Measurements from ENCODE around the gene STX2. TPM values are rescaled to one million over a fixed set of nuclear protein-coding genes. Genes with fewer than 3 reads are reported as not detected.
A peak's percentile ranks its signal among the peaks of the same experiment; 100 is the strongest.
"Not testable (repeated sequence)": the region's sequence is repeated elsewhere in the genome, so short reads cannot be mapped to it uniquely, and the experiment has no call there.

The STX2 gene
- total RNA-seq, 1 experiment from 2014 or later = 19.0 TPM

- intact Hi-C loops (cut with micrococcal nuclease) = loop anchor here (1.0 to 10.0 kb wide), 2 partner anchors 58 to 333 kb away; no protein-coding TSS in a partner anchor
- H3K27me3 Mint-ChIP-seq (ENCODE audit: insufficient read depth, unreplicated experiment) = no peaks in the 10 kb centered on the region
- no peaks in the 10 kb centered on the region for H3K4me1 Mint-ChIP-seq (ENCODE audit: insufficient read depth, unreplicated experiment)
- H3K4me3 Mint-ChIP-seq (ENCODE audit: unreplicated experiment) = no peak overlapping the region
- ChIA-PET POLR2A (no interaction called here), CTCF (interaction anchor here (0.6 to 2.9 kb wide), 11 partner anchors 9 to 1358 kb away, joined by 3 to 9 read pairs (median 3); no protein-coding TSS in a partner anchor)
- peak; percentile 45 for DNase-seq (ENCODE audit: unreplicated experiment)
- H3K9me3 Mint-ChIP-seq (ENCODE audit: unreplicated experiment) = no peaks in the 10 kb centered on the region
- no peaks in the 10 kb centered on the region for H3K36me3 Mint-ChIP-seq (ENCODE audit: insufficient read depth, unreplicated experiment)
- peak; percentile 85 for TF ChIP-seq CTCF (IDR thresholded peaks at IDR 0.05; ENCODE audit: unreplicated experiment)
- BruUV-seq (replicated peaks) = no TSS peak
- H3K27ac Mint-ChIP-seq (ENCODE audit: low read depth, unreplicated experiment) = no peak overlapping the region
Measured at GRCh38 chr12:130761537-130762318, 77.3 kb downstream of the STX2 start.

GRCh38 chr12:130754234-130754901 lies 84.7 kb downstream of the STX2 start:
- Mint-ChIP-seq H3K9me3 (ENCODE audit: unreplicated experiment) (peaks cover 10% of the 10 kb centered on the region), H3K4me1 (ENCODE audit: insufficient read depth, unreplicated experiment) (peaks cover 5% of the 10 kb centered on the region), H3K27me3 (ENCODE audit: insufficient read depth, unreplicated experiment) (no peaks in the 10 kb centered on the region), H3K36me3 (ENCODE audit: insufficient read depth, unreplicated experiment) (no peaks in the 10 kb centered on the region), H3K4me3 (ENCODE audit: unreplicated experiment) (no peak overlapping the region), H3K27ac (ENCODE audit: low read depth, unreplicated experiment) (no peak overlapping the region)
- POLR2A ChIA-PET = no interaction called here
- TF ChIP-seq CTCF (IDR thresholded peaks at IDR 0.05; ENCODE audit: unreplicated experiment) = no peak
- intact Hi-C loops (cut with micrococcal nuclease) = no loop called here
- CTCF ChIA-PET = no interaction called here
- no peak for DNase-seq (ENCODE audit: unreplicated experiment)
- no TSS peak for BruUV-seq (replicated peaks)

GRCh38 chr12:130752692-130753230 lies 86.3 kb downstream of the STX2 start:
- Mint-ChIP-seq H3K36me3 (ENCODE audit: insufficient read depth, unreplicated experiment) (no peaks in the 10 kb centered on the region), H3K27ac (ENCODE audit: low read depth, unreplicated experiment) (no peak overlapping the region), H3K9me3 (ENCODE audit: unreplicated experiment) (peaks cover 10% of the 10 kb centered on the region), H3K4me3 (ENCODE audit: unreplicated experiment) (no peak overlapping the region), H3K4me1 (ENCODE audit: insufficient read depth, unreplicated experiment) (peaks cover 5% of the 10 kb centered on the region), H3K27me3 (ENCODE audit: insufficient read depth, unreplicated experiment) (no peaks in the 10 kb centered on the region)
- TF ChIP-seq CTCF (IDR thresholded peaks at IDR 0.05; ENCODE audit: unreplicated experiment) = no peak
- no TSS peak for BruUV-seq (replicated peaks)
- intact Hi-C loops (cut with micrococcal nuclease) = no loop called here
- ChIA-PET POLR2A (no interaction called here), CTCF (interaction anchor here (0.7 to 1.9 kb wide), 5 partner anchors 9 to 360 kb away, joined by 3 to 10 read pairs (median 3); no protein-coding TSS in a partner anchor)
- no peak for DNase-seq (ENCODE audit: unreplicated experiment)

GRCh38 chr12:130752037-130752436 lies 87.0 kb downstream of the STX2 start:
- POLR2A ChIA-PET; DNase-seq (ENCODE audit: unreplicated experiment); H3K27ac Mint-ChIP-seq (ENCODE audit: low read depth, unreplicated experiment); BruUV-seq (replicated peaks); intact Hi-C loops (cut with micrococcal nuclease); H3K36me3 Mint-ChIP-seq (ENCODE audit: insufficient read depth, unreplicated experiment); H3K9me3 Mint-ChIP-seq (ENCODE audit: unreplicated experiment); H3K27me3 Mint-ChIP-seq (ENCODE audit: insufficient read depth, unreplicated experiment); H3K4me1 Mint-ChIP-seq (ENCODE audit: insufficient read depth, unreplicated experiment); H3K4me3 Mint-ChIP-seq (ENCODE audit: unreplicated experiment): not testable (repeated sequence)
- CTCF ChIA-PET = interaction anchor here (0.6 to 1.9 kb wide), 10 partner anchors 8 to 726 kb away, joined by 3 to 10 read pairs (median 3); no protein-coding TSS in a partner anchor

Data from MCF 10A (cell line).